H1 (cell line): ENCODE data around the gene RELL2. TPM values are rescaled to one million over a fixed set of nuclear protein-coding genes. Genes with fewer than 3 reads are reported as not detected.

ENCODE experiments used
- CTCF ChIA-PET: fragments of 300-600 bp; sonication (Branson Sonifier 250); formaldehyde crosslinking; loops from one replicate; lab custom pipeline; 2021; ENCODE audit not compliant: partially characterized antibody; lab: Charles Lee
- POLR2A ChIA-PET: fragments of 300-600 bp; sonication (Branson Sonifier 250); formaldehyde crosslinking; loops from one replicate; lab custom pipeline; 2021; ENCODE audit warnings: inconsistent platforms; ENCODE audit not compliant: partially characterized antibody; lab: Charles Lee
- DNase-seq, 2 experiments: peaks; one replicate each; pipeline versions ENCODE4 v3.0.0 to v3.0.0-alpha.2; 2010 to 2022; ENCODE audit warnings: low spot score in 2 of 2, low read depth in 1 of 2, mixed read lengths in 1 of 2
- FAIRE-seq: peaks from 2 replicates; lab custom pipeline; 2011; peaks lifted over from hg19 to GRCh38; lab: Jason Lieb, UNC
- H2AFZ ChIP-seq: 2 replicates; pipeline ENCODE4 v1.8.1; 2012; ENCODE audit warnings: low read length, inconsistent platforms
- H2AK5ac ChIP-seq: 2 replicates; pipeline ENCODE4 v1.6.1; 2013; ENCODE audit warnings: low read depth, low read length
- H2BK120ac ChIP-seq: replicated peaks from 2 replicates; pipeline ENCODE3; 2013; ENCODE audit warnings: low read depth, low read length, inconsistent platforms
- H2BK12ac ChIP-seq: 2 replicates; pipeline ENCODE4 v1.6.1; 2013; ENCODE audit warnings: low read depth, low read length
- H2BK15ac ChIP-seq: 2 replicates; pipeline ENCODE4 v1.6.1; 2013; ENCODE audit warnings: low read length
- H2BK20ac ChIP-seq: 2 replicates; pipeline ENCODE4 v1.6.1; 2013; ENCODE audit warnings: low read length
- H2BK5ac ChIP-seq: 2 replicates; pipeline ENCODE4 v1.6.1; 2013; ENCODE audit warnings: low read depth, low read length
- H3K14ac ChIP-seq: 2 replicates; pipeline ENCODE4 v1.6.1; 2013; ENCODE audit warnings: inconsistent platforms; ENCODE audit not compliant: insufficient read length
- H3K18ac ChIP-seq: 2 replicates; pipeline ENCODE4 v1.6.1; 2013; ENCODE audit warnings: low read length; ENCODE audit errors: extremely low read depth
- H3K23ac ChIP-seq: 2 replicates; pipeline ENCODE4 v1.6.1; 2013; ENCODE audit warnings: inconsistent platforms; ENCODE audit not compliant: insufficient read length
- H3K23me2 ChIP-seq: 2 replicates; pipeline ENCODE4 v1.6.1; 2013; ENCODE audit warnings: low read depth, low read length
- H3K27ac ChIP-seq: 2 replicates; pipeline ENCODE4 v1.6.1; 2011; ENCODE audit warnings: low read depth, low read length, inconsistent platforms
- H3K27me3 ChIP-seq, 4 experiments: replicated peaks in 1 of 4; 1 replicate in 1 of 4; 2 replicates in 3 of 4; pipeline versions ENCODE4 v1.6.1 to v1.8.1; 2011 to 2013; ENCODE audit warnings: low read length in 3 of 4, mild to moderate bottlenecking in 3 of 4, inconsistent platforms in 2 of 4, mixed read lengths in 2 of 4, moderate library complexity in 1 of 4; ENCODE audit not compliant: control insufficient read depth in 3 of 4, insufficient read depth in 3 of 4; ENCODE audit errors: extremely low read depth in 1 of 4
- H3K36me3 ChIP-seq, 4 experiments: 2 replicates each; pipeline versions ENCODE4 v1.6.1 to v1.8.1; 2011 to 2013; ENCODE audit warnings: mild to moderate bottlenecking in 4 of 4, low read length in 3 of 4, moderate library complexity in 2 of 4, control low read depth in 1 of 4, inconsistent platforms in 1 of 4; ENCODE audit not compliant: insufficient read depth in 4 of 4, control insufficient read depth in 2 of 4
- H3K4ac ChIP-seq: replicated peaks from 2 replicates; pipeline ENCODE3; 2013; ENCODE audit warnings: low read length, low read depth, mixed read lengths, inconsistent platforms; ENCODE audit not compliant: insufficient read length
- H3K4me1 ChIP-seq, 4 experiments: replicated peaks in 1 of 4; 1 replicate in 1 of 4; 2 replicates in 3 of 4; pipeline versions ENCODE4 v1.6.1 to v1.8.1; 2011 to 2013; ENCODE audit warnings: low read length in 3 of 4, inconsistent platforms in 2 of 4, mixed read lengths in 1 of 4; ENCODE audit not compliant: insufficient read depth in 4 of 4, control insufficient read depth in 3 of 4
- H3K4me2 ChIP-seq, 2 experiments: 2 replicates each; pipeline versions ENCODE4 v1.6.1 to v1.8.1; 2011 to 2013; ENCODE audit warnings: low read depth in 2 of 2, low read length in 2 of 2, control low read depth in 1 of 2, inconsistent platforms in 1 of 2, mild to moderate bottlenecking in 1 of 2; ENCODE audit not compliant: insufficient read depth in 1 of 2
- H3K4me3 ChIP-seq, 4 experiments: fragments of 200-600, 300-600 bp in 1 of 4; sonication (generic), shearing (Covaris generic), sonication (Bioruptor Twin) in 1 of 4; 2 replicates each; pipeline versions ENCODE4 v1.5.1 to v1.8.1; 2011 to 2016; ENCODE audit warnings: low read length in 4 of 4, low read depth in 3 of 4, control low read depth in 2 of 4, inconsistent platforms in 2 of 4, mild to moderate bottlenecking in 2 of 4, mixed read lengths in 1 of 4, moderate library complexity in 1 of 4; ENCODE audit not compliant: insufficient read depth in 2 of 4; ENCODE audit errors: extremely low read depth in 1 of 4
- H3K56ac ChIP-seq: replicated peaks from 2 replicates; pipeline ENCODE3; 2013; ENCODE audit warnings: low read depth, mild to moderate bottlenecking, mixed read lengths, low read length, inconsistent platforms; ENCODE audit not compliant: insufficient read length
- H3K79me1 ChIP-seq: 2 replicates; pipeline ENCODE4 v1.6.1; 2013; ENCODE audit warnings: low read depth, low read length, control low read depth
- H3K79me2 ChIP-seq, 2 experiments: 2 replicates each; pipeline versions ENCODE4 v1.6.1 to v1.8.1; 2012 to 2013; ENCODE audit warnings: low read length in 2 of 2, mild to moderate bottlenecking in 2 of 2, inconsistent platforms in 1 of 2; ENCODE audit not compliant: insufficient read depth in 2 of 2, control insufficient read depth in 1 of 2
- H3K9ac ChIP-seq, 4 experiments: replicated peaks in 1 of 4; 1 replicate in 1 of 4; 2 replicates in 3 of 4; pipeline versions ENCODE4 v1.6.1 to v1.8.1; 2011 to 2013; ENCODE audit warnings: low read depth in 3 of 4, low read length in 3 of 4, control low read depth in 2 of 4, mild to moderate bottlenecking in 2 of 4, moderate library complexity in 2 of 4, inconsistent platforms in 1 of 4; ENCODE audit errors: extremely low read depth in 1 of 4
- H3K9me3 ChIP-seq, 2 experiments: 2 replicates each; pipeline versions ENCODE4 v1.6.1 to v1.8.1; 2012 to 2013; ENCODE audit warnings: mild to moderate bottlenecking in 2 of 2, moderate library complexity in 2 of 2, control low read depth in 1 of 2, inconsistent platforms in 1 of 2, low read depth in 1 of 2, low read length in 1 of 2, mixed read lengths in 1 of 2; ENCODE audit not compliant: insufficient read depth in 2 of 2
- H4K20me1 ChIP-seq, 2 experiments: replicated peaks in 1 of 2; 2 replicates each; pipeline versions ENCODE3 to v1.8.1; 2011 to 2013; ENCODE audit warnings: inconsistent platforms in 2 of 2, low read length in 2 of 2, mild to moderate bottlenecking in 1 of 2; ENCODE audit not compliant: insufficient read depth in 2 of 2, control insufficient read depth in 1 of 2
- H4K5ac ChIP-seq: 2 replicates; pipeline ENCODE4 v1.6.1; 2013; ENCODE audit warnings: low read length, low read depth, mixed read lengths, inconsistent platforms; ENCODE audit not compliant: insufficient read length
- H4K8ac ChIP-seq: 2 replicates; pipeline ENCODE4 v1.8.0; 2013; ENCODE audit warnings: mild to moderate bottlenecking, moderate library complexity, low read length, inconsistent platforms; ENCODE audit not compliant: insufficient read depth; ENCODE audit errors: extremely low read depth
- H4K91ac ChIP-seq: replicated peaks from 2 replicates; pipeline ENCODE3; 2013; ENCODE audit warnings: low read length, mixed read lengths, inconsistent platforms; ENCODE audit not compliant: insufficient read length
- POU5F1 ChIP-seq: IDR thresholded peaks from 2 replicates; pipeline ENCODE4 v1.6.1; 2011; ENCODE audit warnings: low read depth, mild to moderate bottlenecking, low read length, moderate library complexity
- whole genome bisulfite sequencing, 2 experiments: shearing (Covaris generic) in 1 of 2; methylation state at CpG; one replicate each; pipeline versions ENCODE4 v1.1.6 to v1.1.7; 2013 to 2015; ENCODE audit warnings: low lambda C conversion rate in 2 of 2, mixed read lengths in 2 of 2, inconsistent platforms in 1 of 2, low coverage in 1 of 2, missing lambda C conversion rate in 1 of 2; ENCODE audit not compliant: insufficient replicate concordance in 2 of 2, insufficient coverage in 1 of 2, insufficient read length in 1 of 2; ENCODE audit errors: extremely low coverage in 1 of 2, missing lambda C conversion rate in 1 of 2; 5-methylcytosine and 5-hydroxymethylcytosine counted together
- polyA plus RNA-seq, 7 experiments: library from polyadenylated mRNA; depleted of rRNA in 3 of 7; stranded (reverse) in 5 of 7; unstranded in 2 of 7; fragments of >200 nt in 5 of 7; fragments of 200-250 nt in 2 of 7; gene quantifications; 1 replicate in 5 of 7; 2 replicates in 1 of 7; 4 replicates in 1 of 7; pipeline versions ENCODE4 v1.2.1 to v1.2.3, GENCODE V29; 2011 to 2013; ENCODE audit warnings: missing spikeins in 2 of 7, mixed read lengths in 2 of 7
- total RNA-seq: library from RNA; stranded (reverse); fragmentation: NEBNext Ultra II Directional; extraction: Animal tissue kit (Norgen Biotek cat#: 25700); gene quantifications from 2 replicates; pipeline ENCODE4 v1.2.1, GENCODE V29; 2021

RELL2 gene
- total and polyA plus RNA-seq, 2 of the 8 experiments (the other 6 are each of a cell fraction or from before 2014, with no cell fraction given) = 18.6 to 23.7 TPM

- H3K56ac ChIP-seq = no peak overlapping the region
- 95% methylated on average over 3 of the region's 3 CpGs; no CpG with 5 or more reads in 1 of the 2 experiments for WGBS, 2 experiments
- no peak overlapping the region for H3K4ac ChIP-seq
- H3K4me2 ChIP-seq = no peak overlapping the region
- DNase-seq (no peak), FAIRE-seq (no peak)
- no peak overlapping the region for H3K23ac ChIP-seq
- H2AFZ ChIP-seq = no peak overlapping the region
- no peak overlapping the region for H3K14ac ChIP-seq
- H2AK5ac ChIP-seq = no peak overlapping the region
- no peak overlapping the region for H2BK12ac ChIP-seq
- ChIA-PET POLR2A (interaction anchor here (0.9 to 6.8 kb wide), 9 partner anchors 9 to 72 kb away, joined by 3 to 96 read pairs (median 4); partner anchors contain the start of genes DIAPH1 and FCHSD1), CTCF (interaction anchor here (0.5 to 2.9 kb wide), 5 partner anchors 15 to 818 kb away, joined by 3 to 17 read pairs (median 6); partner anchors contain the start of gene PCDHA5)
- H2BK120ac ChIP-seq = no peak overlapping the region
- peaks cover 9% of the 10 kb centered on the region for H3K79me1 ChIP-seq
- no peak overlapping the region for H3K9ac ChIP-seq
- H4K91ac ChIP-seq = no peak overlapping the region
- H3K4me1 ChIP-seq = peaks cover 0 to 5% (median 3%) of the 10 kb centered on the region in 4 experiments; a peak in 5 of 7 replicates
- H3K79me2 ChIP-seq = peaks cover 7 to 15% of the 10 kb centered on the region in 2 experiments; a peak in 3 of 4 replicates
- peaks cover 0 to 4% (median 0%) of the 10 kb centered on the region in 4 experiments; a peak in 1 of 7 replicates for H3K27me3 ChIP-seq
- H3K23me2 ChIP-seq = peaks cover 14% of the 10 kb centered on the region
- H4K20me1 ChIP-seq = peaks cover 3 to 15% of the 10 kb centered on the region in 2 experiments
- no peaks in the 10 kb centered on the region for H3K9me3 ChIP-seq
- H2BK5ac ChIP-seq = no peak overlapping the region
- H3K4me3 ChIP-seq = no peak overlapping the region
- no peak overlapping the region for H4K5ac ChIP-seq
- H3K36me3 ChIP-seq = peaks cover 0 to 20% (median 2%) of the 10 kb centered on the region in 4 experiments; a peak in 3 of 8 replicates
- no peak overlapping the region for H3K18ac ChIP-seq
- H2BK20ac ChIP-seq = no peak overlapping the region
- no peak overlapping the region for H2BK15ac ChIP-seq
- no peak overlapping the region for H4K8ac ChIP-seq
- H3K27ac ChIP-seq = no peak overlapping the region
- no peak for TF ChIP-seq POU5F1
Measured at GRCh38 chr5:141640051-141640415, 3.2 kb downstream of the RELL2 start.
